Uterus (tissue), 2 donors: ENCODE data around the gene TTLL12.

ENCODE experiments used
- CTCF ChIP-seq, 4 experiments: fragments of 200-600 bp in 2 of 4; fragments of 450-650 bp in 2 of 4; sonication (generic) in 2 of 4; IDR thresholded peaks; one replicate each; pipeline ENCODE4 v1.5.1; 2016 to 2019; ENCODE audit warnings: antibody characterized with exemption in 4 of 4, mild to moderate bottlenecking in 2 of 4, moderate library complexity in 1 of 4
- POLR2A ChIP-seq, 2 donors: fragments of 450-650 bp; IDR thresholded peaks; one replicate each; pipeline ENCODE4 v1.6.1; 2016; ENCODE audit warnings: antibody characterized with exemption in 2 of 2, mild to moderate bottlenecking in 1 of 2, moderate library complexity in 1 of 2

DNA sequence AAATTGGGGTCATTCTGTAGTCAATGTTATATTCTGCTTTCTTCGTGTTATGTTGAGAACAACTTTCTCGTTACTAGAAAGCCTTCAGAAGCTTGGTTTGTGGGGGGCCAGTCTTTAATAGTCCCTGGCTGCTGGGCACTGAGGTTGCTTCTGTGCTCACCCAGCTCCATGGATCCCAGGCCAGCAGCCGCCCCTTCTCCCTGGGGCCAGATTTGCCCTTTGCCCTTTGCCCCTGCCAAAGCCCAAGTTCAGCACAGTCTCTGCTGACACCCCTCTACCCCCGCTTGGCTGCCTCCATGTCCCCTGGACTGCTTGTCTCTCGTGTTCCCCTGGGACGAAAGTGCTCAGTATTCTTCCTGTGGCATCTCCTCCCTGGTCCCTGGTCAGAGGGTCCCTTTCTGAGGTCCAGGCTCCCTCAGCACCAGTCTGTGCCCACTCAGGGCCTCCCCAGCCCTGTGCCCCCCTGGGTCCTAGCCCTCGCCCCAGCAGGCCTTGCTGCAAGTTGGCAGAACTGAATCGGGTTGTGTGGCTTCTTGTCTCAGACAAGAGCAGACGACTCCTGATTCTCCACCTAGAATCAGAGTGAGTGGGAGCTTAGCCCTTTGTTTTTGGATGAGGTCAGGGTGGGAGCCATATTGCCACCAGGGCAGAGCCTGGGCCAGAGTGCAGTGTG, 28.9 kb downstream of the TTLL12 start:
- TF ChIP-seq POLR2A (IDR thresholded peaks at IDR 0.05) (no peak), CTCF (IDR thresholded peaks at IDR 0.05) (no peak)
